ENCODE data around the gene PIGZ.

PIGZ gene

GRCh38 chr3:197001972-197002700, 33.5 kb upstream of the PIGZ start:
- peak; percentile 36 for DNase-seq

GRCh38 chr3:197001106-197001971, 32.7 kb upstream of the PIGZ start:
- DNase-seq = no peak

DNA sequence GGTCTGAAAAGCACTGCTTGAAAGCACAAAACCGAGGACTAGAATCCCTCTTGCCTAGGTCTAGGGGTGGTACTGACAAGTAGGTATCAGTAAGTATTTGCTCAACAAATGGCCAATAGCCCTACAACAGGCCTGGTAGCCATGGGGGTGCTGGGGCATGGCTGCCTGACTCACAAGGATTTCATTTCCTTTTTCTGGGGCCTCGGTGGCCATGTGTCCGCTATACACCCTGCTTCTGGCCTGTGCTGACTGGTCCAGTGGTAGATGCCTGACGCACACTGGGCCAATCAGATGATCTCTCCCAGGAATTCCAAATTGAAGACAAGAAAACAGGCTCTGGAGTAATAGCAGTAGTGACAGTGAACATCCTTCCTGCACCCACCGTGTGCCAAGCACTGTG, 31.6 kb upstream of the PIGZ start:
- peak; percentile 55 for DNase-seq

GRCh38 chr3:196998966-196999760, 30.5 kb upstream of the PIGZ start:
- DNase-seq = no peak

- no peak for DNase-seq
Measured at GRCh38 chr3:196997311-196997710, 28.7 kb upstream of the PIGZ start.

DNA sequence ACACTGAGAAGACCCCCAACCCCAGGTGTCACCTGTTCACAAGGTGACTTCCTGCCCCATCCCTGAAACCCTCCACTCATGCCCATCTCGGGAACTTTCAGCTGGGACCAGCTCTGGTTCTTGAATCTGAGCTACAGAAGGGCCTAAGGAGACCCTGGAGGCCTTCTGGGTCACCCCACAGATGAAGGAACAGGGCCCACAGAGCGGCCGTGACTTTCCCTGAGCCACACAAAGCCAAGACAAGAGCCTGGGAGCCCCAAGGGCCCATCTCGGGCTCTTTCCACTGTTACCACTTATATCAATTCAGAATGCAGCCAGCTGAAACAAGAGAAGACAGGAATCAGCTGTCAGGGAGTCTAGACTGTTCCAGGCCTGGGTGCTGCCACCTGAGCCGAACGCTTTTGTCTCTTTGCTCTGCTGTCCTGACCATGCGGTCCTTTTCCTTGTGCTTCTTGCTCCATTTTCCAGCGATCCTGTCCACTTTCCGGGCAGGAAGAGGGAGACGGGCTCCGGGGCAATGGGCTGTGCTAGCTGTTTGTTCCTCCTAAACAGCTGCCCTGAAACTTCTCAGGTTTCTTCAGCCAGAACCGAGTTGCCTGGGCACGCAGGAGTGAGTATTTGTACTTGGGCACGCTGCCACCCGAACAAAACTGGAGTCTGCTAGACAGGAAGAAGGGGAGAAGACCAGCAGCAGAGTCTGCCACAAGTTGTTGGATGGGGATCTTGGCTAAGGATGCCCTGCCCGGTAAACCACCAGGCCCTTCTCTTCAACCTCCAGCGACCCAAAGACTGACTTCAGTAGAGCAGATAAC, 28.0 kb upstream of the PIGZ start:
- no peak for DNase-seq

DNA sequence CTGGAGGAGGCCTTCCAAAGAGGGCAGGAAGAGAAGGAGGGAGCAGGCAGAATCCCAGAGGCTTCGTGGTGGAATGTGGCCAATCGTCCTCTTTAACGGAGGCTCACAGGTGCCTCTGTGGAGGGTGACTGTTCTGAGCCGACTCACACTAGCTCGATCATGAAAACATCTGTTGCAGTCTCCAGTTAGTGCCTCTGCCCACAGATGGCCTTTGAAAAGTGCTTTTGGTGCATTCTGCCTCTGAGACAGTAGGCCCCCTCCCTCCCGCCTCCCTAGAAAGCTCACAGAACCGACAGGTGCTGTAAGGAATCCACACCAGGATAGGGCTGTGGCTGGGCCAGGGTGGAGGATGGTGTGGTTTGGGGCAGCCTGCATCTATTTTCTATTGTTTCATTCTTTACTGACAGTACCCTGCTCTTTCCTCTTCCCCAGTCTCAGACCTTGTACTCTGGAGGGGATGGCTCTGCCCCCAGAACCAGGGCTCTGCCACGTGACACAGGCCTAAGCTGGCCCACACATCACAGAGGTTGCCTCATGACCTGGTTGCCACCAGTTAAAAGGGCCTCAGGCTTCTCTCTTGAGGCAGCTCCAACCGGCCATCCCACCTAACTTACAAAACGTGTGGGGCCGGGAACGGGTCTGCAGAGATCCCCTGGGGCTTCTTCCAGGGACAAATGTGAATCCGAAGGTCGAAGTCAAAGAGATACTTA, 27.2 kb upstream of the PIGZ start:
- DNase-seq = no peak

- DNase-seq = no peak
Measured at GRCh38 chr3:196995027-196995426, 26.4 kb upstream of the PIGZ start.

- DNase-seq = no peak
Measured at GRCh38 chr3:196994056-196994455, 25.4 kb upstream of the PIGZ start.

DNA sequence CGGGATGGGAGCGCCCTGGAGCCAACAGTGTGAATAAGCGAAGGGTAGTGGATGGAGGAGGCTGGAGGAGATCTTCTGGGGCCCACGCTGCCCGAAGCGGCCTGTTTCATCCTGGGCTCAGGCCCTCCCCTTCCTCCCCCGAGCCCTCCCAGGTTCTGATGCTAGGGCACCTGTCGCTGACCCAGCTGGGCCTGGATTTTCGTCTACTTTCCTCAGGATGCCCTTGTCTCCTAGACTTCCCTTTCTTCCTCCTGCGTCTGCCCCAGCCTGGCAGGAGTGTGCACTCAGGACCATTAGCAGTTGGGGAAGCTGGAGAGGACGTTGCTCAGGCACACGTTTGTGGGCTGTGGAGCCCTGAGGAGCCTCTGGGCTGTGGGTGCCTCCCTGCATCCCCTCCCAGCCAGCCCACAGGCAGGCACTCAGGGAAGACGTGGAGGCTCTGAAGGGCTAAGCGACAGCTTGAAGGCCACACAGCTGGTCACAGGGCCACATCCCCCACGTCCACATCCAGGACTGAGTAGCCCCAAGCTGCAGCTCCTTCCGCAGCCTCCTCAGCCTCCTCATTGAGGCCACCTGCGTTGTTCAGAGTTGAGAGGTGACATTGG, 23.9 kb upstream of the PIGZ start:
- no peak for DNase-seq

DNA sequence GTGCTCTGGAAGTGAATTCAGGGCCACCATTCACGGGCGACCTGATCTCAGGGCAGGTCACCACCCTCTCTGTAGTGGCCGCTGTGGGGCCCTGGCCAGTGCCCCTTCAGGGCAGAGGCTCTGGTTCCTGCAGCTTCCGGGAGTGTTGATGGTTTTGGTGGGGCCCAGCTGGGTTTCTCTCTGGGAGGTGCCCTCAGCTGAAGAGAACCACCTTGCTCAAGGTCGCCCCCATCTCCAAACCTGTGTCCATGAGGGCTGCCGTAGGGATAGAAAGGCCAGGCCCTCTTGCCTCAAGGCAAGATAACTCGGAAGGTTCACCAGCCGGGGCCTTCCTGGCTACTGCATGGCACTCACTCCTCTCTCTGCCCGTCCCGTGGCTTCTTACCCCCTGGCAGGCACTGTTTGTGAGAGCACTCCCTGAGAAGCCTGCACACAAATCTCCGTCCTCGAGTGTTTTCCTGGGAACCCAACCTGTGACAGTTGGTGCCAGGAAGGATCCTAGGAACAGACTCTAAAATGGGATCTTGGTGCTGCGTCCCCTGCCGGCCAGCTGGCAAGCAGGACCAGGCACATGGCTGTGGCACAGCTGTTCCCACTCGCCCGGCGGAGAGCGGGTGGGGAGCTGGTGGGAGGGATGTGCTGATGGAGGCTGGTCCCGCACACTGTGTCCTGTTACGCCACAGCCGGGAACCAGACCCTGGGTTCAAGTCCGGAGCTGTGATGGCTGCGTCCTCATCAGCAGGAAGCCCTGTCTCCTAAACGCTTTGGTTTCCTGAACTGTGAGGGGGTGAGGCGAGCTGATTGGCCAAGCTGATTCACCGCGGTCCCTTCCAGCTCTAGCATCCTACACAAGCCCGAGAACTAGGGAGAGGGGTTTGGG, 23.2 kb upstream of the PIGZ start:
- DNase-seq = no peak

GRCh38 chr3:196990601-196991007, 22.0 kb upstream of the PIGZ start:
- no peak for DNase-seq

DNA sequence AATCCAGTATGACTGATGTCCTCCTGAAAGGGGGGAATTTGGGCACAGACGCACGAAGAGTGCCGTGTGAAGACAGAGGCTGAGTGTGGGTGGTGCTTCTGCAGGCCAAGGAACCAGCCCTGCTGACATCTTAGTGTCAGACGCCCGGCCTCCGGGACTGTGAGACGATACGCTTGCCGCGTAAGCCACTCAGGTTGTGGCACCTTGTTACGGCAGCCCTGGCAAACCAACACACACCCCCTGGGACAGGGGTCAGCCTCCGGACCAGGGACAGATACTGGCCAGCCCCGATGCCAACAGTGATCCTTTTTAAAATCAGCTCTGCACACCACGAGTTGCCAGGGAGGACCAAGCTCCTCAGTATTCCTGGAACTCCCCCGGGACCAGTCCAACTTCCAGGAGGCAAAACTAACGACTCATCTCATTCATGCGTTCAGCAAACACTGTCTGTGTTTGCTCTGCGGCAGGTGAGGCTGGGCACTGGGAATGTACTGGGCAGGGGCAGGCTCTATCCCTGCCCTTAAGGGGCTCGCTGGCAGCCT, 21.2 kb upstream of the PIGZ start:
- DNase-seq = no peak

DNA sequence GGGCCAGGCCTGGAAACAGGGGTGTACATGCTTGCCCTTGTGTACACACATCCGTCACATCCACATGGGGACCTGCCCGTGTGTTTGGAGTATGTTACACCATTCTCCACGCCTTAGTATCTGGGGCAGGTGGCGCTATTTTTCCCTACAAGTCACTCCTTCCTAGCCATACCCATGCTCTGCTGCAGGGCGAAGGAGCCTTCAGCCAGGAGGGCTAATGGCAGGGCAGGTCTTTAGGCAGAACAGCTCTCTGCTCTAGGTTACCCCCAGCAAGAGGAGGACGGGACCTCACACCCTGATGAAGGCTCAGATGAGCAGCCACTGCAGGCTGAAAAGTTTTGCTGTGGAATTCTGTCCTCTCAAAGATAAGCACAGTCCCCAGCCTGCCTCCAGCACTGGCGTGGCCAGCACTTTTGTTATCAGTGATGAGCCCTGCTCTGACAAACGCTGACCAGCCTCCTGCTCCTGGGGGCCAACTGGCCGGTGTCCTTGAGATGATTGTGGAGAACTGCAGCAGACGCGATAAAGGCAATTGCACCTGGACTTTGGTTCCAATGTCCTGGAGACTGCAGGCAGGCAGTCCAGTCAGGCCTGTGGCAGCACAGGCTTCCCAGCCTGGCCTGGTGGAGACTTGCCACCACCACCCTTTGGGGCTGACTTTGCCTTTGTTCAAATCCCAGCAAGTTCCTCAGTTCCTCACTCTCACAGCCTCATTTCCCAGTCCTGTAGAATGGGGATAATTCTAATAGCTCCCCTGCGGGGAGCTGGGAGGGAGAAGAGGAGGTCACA, 19.8 kb upstream of the PIGZ start:
- no peak for DNase-seq

DNA sequence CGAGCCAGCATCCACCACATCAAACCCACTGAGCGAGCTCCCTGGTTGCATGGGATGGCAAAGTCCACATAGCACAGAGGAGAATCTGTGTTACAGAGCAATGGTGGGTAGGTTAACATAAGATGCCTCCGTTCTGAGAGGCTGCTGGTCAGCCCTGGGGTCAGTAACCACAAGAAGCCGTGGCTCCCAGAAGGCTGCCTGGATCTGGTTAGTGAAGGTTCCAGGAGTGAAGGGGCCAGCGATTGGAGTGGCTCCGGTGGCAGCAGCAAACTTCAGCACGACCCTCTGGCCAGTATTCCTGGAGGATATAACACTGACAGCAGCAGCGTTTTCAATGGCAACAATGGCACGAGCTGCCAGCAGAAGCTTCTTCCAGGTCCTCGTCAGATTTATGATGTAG, 18.4 kb upstream of the PIGZ start:
- DNase-seq = no peak

DNA sequence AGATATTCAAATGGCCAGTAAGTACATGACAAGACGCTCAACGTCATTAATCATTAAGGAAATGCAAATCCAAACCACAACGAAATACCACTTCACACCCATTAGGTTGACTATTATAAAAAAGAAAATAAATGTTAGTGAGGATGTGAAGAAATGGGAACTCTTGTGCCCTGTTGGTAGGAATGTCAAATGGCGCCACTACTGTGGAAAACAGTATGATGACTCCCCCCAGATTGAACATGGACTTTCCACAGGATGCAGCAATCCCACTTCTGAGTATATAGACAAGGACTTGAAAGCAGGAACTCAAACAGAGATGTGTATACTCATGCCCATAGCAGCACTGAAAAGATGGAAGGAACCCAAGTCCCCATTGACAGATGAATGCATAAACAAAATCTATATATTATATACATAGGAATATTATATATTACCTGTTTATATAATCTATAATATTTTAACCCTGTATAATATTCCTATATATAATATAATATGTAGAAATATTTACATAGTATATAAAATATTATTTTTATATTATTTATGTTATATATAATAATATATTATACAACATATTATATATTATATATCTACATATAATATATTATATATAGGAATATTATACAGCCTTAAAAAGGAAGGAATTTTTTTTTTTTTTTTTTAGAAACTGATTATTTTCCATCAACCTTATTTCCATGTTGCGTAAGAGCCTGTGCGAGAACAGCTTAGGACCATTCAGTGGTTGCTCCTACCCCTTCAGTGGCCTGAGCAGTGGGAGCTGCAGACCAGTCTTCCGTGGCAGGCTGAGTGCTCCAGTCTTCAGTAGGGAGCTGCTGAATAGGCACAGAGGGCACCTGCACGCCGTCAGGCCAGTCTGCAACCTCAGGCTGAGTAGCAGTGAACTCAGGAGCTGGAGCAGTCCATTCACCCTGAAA, 17.6 kb upstream of the PIGZ start:
- no peak for DNase-seq

GRCh38 chr3:196985298-196985697, 16.7 kb upstream of the PIGZ start:
- DNase-seq = no peak

DNA sequence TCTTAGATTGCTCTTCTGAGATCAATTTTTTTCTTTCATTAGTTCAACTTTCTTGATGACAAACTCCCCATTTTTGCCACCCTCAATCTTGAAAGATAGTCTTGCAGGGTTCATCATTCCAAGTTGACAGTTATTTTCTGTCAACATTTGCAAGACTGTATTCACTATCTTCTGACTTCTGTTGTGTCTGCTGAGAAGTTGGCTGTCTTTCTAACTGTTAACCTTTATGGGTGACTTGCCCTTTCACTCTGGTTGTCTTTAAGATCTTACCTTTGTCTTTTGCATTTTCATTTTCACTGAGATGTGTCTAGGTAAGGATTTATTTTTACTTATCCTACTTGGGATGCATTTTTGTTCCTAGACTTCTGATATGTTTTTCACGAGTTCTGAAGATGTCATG, 14.6 kb upstream of the PIGZ start:
- DNase-seq = no peak
